ENCODE data around the gene TAF1L.
"Not testable (repeated sequence)": the region's sequence is repeated elsewhere in the genome, so short reads cannot be mapped to it uniquely, and the experiment has no call there.

TAF1L gene, protein sequence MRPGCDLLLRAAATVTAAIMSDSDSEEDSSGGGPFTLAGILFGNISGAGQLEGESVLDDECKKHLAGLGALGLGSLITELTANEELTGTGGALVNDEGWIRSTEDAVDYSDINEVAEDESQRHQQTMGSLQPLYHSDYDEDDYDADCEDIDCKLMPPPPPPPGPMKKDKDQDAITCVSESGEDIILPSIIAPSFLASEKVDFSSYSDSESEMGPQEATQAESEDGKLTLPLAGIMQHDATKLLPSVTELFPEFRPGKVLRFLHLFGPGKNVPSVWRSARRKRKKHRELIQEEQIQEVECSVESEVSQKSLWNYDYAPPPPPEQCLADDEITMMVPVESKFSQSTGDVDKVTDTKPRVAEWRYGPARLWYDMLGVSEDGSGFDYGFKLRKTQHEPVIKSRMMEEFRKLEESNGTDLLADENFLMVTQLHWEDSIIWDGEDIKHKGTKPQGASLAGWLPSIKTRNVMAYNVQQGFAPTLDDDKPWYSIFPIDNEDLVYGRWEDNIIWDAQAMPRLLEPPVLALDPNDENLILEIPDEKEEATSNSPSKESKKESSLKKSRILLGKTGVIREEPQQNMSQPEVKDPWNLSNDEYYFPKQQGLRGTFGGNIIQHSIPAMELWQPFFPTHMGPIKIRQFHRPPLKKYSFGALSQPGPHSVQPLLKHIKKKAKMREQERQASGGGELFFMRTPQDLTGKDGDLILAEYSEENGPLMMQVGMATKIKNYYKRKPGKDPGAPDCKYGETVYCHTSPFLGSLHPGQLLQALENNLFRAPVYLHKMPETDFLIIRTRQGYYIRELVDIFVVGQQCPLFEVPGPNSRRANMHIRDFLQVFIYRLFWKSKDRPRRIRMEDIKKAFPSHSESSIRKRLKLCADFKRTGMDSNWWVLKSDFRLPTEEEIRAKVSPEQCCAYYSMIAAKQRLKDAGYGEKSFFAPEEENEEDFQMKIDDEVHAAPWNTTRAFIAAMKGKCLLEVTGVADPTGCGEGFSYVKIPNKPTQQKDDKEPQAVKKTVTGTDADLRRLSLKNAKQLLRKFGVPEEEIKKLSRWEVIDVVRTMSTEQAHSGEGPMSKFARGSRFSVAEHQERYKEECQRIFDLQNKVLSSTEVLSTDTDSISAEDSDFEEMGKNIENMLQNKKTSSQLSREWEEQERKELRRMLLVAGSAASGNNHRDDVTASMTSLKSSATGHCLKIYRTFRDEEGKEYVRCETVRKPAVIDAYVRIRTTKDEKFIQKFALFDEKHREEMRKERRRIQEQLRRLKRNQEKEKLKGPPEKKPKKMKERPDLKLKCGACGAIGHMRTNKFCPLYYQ (N-terminal part only)

DNA sequence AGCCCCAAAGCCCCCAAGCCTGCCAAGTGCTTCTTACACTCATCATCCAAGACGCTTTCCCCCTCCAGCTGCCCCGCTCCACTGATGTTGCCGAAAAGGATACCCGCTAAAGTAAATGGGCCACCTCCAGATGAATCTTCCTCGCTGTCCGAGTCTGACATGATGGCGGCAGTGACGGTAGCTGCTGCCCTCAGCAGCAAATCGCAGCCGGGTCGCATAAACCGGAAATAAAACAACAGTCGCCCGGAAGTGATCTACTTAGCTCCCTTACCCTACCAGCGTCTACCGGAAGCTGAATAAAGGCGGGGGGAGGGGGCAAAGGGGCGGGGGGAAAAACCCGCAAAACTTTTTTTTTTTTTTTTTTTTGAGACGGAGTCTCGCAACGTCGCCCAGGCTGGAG is at the start of gene TAF1L:
TAF1L (minus strand) TSS at position 308 of the 400 bp plus-strand sequence; CDS start at position 218, 90 bp downstream.
- no peak for DNase-seq (ENCODE audit: low read depth)

DNA sequence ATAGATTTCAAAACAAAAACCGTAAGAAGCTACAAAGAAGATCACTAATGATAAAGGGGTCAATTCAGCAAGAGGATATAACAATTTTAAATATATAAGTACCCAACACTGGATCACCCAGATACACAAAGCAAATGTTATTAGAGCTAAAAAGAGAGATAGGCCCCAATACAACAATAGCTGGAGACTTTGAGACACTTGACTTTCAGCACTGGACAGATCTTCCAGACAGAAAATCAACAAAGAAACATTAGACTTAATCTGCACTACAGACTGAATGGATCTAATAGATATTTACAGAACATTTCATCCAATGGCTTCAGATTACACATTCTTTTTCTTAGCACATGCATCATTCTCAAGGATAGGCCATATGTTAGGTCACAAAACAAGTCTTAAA is 46.3 kb upstream of the TAF1L start:
- no peak for DNase-seq (ENCODE audit: low read depth)

DNA sequence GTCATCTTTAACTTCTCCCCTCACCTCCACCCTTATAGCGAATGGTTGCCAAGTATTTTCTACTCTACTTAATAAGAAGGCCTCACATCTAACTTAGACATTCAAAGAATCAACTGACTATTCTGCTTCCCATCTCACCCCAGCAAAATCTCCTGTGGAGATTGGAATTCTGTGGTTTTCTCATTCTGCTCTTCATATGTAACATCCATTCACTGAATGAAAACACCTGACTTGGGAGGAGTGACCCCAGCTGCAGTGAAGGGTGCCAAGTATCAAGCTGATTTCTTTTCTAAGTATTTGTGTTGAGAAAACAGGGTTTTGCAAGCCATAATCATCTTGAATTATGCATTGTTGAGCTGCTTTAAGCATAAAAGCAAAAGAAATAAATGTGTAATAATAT is 42.5 kb upstream of the TAF1L start:
- no peak for DNase-seq (ENCODE audit: low read depth)

DNA sequence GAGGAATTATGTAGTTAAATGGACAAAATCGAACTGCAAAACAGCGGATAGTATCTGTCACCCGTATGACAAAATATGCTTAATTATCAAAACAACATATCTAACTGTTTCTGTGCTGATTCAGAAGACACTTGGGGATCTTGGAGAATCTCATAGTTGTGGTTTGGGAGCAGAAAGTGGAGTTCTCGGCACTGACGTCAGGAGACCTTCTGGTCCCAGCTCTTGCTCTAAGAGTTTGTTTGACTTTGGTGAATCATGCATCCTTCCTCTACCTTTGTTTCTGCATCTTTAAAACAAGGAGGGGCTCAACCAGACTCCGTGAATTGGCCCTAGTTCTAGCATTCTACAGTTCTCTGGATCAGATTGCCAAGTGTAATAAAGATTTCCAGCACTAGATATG is 37.0 kb upstream of the TAF1L start:
- DNase-seq (ENCODE audit: low read depth) = no peak

DNA sequence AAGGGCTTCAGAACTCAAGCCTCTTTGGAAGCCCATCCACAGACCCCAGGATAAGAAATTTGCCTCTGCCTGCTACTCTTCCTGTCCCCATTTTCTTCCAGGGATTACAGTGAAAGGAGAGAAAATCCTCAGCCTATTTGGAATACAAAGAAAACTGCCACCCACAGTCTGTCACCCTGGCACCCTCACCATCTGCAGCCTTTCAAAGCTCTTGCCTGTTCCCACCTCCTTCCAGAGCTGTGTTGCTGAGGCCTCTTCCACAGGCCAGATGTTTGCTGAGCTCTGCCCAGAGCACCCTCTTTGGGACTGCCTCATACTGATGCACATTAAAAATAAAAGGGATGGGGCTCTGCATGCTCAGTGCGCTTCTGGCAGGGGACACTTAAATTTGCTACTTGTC is 35.9 kb upstream of the TAF1L start:
- no peak for DNase-seq (ENCODE audit: low read depth)

DNA sequence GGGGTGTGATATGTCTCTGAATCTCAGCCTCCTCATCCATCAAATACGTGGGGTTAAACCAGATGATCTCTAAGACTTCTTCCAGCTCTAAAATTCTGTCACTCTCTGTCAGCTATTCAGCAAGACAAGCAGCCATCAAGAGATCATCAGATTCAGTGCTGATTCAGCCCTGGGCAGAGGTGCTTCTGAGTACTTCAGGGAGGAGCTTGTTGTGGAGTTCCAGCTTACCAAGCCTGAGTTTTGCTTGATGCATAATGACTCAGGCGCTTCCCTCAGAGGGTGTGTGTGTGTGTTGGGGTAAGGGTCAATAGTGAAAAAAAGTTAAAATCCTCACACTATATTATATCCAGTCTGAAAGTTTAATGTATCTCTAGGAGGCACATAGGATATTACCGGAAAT is 29.6 kb upstream of the TAF1L start:
- DNase-seq (ENCODE audit: low read depth) = no peak

DNA sequence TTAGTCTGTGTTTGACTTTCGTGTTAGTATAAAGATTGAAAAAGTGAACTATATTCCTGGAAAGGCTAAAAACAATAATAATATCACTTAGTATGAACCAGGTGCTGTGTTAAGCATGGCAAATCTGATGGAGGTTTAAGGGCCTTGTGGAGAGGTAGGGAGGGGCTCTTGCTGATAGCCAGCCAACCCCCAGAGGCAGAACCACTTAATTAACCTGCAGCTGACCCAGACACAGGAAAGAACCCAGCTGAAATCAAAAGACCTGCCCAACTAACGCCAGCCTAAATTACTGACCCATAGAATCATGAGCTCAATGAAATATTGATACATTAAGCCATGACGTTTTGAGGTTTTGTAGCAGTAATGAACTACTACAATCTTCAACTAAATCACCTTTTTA is 28.3 kb upstream of the TAF1L start:
- DNase-seq (ENCODE audit: low read depth) = no peak

DNA sequence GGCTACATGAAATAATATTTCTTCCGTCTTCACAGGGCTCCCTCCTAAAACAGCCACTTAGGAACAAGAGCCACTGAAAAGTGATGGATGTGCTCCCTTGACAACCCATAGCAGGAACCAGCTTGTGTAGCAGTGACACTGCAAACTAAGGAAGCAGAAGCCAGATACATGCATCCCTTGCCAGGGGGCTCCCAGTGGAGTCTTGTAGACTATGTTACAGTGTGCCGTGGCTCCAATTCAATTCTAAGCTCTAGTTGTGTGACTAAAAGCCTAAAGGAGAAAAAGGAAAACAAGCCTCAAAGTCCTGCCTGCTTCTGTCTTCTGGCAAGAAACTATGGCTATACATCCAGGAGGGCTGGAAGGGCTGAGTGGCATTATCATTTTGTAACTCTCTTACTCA is 12.2 kb upstream of the TAF1L start:
- DNase-seq (ENCODE audit: low read depth) = no peak

DNA sequence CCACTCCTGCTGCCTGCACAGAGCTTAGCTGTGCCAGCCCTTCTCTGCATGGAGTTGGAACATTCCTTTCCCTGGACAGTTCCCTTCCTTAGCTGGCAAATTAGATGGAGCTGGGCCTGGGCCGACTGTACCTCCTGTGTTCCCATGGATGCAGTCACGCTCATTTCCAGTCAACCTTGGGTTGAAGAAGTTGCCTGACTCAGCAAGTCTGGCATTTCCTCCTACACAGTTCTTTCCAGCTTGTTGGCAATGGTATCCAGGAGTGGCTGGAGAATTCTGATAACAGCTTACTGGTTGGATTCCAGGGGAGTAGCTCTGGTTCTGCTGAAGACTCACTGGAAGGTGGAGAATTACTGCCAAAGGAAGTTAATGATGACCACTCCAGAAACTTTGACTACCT is 9.2 kb upstream of the TAF1L start:
- no peak for DNase-seq (ENCODE audit: low read depth)

DNA sequence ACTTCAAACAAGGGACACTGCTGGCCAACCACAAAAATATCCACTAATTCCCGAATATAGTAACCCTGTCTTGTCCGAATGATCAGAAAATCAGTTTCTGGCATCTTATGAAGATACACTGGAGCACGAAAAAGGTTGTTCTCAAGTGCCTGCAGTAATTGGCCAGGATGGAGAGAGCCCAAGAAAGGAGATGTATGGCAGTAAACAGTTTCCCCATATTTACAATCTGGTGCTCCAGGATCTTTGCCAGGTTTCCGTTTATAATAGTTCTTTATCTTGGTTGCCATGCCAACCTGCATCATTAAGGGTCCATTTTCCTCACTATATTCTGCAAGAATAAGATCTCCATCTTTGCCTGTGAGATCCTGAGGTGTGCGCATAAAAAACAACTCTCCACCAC is 2.3 kb downstream of the TAF1L start:
- DNase-seq (ENCODE audit: low read depth) = not testable (repeated sequence)

DNA sequence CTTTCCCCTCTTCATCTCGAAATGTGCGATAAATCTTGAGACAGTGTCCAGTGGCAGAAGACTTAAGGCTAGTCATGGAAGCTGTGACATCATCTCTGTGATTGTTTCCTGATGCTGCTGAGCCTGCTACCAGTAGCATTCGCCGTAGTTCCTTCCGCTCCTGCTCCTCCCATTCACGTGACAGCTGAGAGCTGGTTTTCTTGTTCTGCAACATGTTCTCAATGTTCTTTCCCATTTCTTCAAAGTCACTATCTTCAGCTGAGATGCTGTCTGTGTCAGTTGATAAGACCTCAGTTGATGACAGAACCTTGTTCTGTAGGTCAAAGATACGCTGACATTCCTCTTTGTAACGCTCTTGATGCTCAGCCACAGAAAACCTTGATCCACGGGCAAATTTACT is 3.5 kb downstream of the TAF1L start:
- DNase-seq (ENCODE audit: low read depth) = no peak

DNA sequence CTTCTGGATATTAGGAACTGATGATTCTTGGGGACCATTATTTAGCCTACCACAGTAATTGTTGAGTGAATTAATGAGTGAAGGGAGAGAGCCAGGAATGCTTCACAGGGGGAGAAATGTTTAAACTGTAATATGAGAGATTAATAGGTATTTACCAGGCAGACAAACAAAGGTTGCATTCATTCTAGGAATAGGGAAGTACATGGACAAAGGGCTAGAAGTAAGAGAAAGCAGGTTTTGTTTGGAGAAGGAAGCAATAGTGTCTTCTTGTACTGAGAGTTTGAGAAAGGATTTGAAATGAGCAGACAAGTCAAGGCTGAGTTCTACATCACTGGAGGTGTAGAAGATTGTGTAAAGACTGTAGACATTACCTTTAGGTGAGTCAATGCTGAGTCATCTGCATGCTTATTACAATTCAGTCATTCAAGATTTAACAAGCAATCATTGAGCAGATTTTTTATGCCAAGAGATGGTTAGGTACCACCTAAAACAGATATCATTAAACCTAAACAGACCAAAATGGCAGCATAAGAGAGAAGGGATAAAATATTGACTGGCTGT is 8.0 kb downstream of the TAF1L start:
- DNase-seq (ENCODE audit: low read depth) = no peak

DNA sequence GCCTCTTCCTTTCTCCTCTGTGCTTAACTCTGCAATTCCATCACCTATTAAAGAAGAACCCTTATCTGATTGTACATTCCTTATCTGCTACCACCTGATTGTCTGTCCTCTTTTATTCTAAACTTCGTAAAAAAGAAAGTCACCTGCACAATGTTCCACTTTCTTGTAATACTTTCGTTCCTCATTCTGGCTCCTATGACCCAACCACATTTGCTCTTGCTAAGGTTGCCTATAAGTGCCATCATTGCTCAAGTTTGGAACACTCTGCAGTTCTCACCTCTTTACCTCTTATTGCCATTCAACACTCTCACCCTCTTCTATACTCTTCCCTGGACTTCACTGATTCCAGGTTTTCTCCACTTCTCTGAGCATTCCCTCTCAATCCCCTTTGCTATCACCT is 10.1 kb downstream of the TAF1L start:
- DNase-seq (ENCODE audit: low read depth) = no peak

DNA sequence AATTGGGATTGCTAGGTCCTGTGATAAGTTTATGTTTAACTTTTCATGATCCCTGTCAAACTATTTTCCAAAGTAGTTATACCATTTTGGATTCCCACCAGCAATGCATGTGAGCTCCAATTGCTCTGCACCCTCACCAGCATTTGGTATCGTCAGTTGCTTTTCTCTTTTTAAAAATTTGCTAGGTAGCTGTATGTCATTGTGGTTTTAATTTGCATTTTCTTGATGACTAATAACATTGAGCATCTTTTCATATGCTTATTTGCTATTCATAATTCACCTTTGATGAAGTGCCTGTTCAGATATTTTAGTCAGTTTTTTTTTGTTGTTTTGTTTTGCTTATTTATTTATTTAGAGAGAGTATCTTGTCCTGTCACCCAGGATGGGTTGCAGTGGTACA is 12.5 kb downstream of the TAF1L start:
- no peak for DNase-seq (ENCODE audit: low read depth)

DNA sequence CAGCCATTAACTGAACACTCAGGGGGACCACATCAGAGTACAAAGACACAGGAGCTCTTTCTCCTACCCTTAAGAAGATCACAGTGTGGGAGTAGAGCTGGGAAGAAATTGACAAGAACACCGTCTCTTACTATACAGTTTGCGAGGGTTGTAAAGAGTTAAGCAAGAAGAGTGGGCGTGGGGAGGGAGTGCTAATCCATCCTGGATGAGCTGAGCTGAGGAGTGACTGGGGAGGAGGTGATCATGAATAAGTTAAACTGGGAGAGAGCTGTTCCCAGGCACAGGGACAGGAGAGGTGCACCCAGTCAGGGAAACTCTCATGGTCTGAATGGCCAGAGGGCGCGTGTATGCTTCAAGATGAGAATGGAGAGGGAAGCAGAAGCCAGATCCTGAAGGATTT is 17.2 kb downstream of the TAF1L start:
- DNase-seq (ENCODE audit: low read depth) = no peak

DNA sequence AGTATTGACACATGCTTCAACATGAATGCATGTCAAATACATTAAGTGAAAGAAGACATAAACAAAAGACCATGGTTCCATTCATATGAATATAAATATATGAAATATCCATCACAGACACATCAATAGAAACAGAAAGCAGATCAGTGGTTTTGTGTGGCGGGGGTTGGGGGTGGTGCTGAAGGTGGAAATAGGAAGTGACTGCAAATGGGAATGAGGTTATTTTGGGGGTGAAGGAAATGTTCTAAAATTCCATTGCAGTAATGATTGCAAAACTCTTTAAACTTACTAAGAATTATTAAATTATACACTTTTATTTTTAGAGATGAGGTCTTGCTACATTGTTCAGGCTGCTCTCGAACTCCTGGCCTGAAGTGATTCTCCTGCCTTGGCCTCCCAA is 28.7 kb downstream of the TAF1L start:
- DNase-seq (ENCODE audit: low read depth) = no peak

DNA sequence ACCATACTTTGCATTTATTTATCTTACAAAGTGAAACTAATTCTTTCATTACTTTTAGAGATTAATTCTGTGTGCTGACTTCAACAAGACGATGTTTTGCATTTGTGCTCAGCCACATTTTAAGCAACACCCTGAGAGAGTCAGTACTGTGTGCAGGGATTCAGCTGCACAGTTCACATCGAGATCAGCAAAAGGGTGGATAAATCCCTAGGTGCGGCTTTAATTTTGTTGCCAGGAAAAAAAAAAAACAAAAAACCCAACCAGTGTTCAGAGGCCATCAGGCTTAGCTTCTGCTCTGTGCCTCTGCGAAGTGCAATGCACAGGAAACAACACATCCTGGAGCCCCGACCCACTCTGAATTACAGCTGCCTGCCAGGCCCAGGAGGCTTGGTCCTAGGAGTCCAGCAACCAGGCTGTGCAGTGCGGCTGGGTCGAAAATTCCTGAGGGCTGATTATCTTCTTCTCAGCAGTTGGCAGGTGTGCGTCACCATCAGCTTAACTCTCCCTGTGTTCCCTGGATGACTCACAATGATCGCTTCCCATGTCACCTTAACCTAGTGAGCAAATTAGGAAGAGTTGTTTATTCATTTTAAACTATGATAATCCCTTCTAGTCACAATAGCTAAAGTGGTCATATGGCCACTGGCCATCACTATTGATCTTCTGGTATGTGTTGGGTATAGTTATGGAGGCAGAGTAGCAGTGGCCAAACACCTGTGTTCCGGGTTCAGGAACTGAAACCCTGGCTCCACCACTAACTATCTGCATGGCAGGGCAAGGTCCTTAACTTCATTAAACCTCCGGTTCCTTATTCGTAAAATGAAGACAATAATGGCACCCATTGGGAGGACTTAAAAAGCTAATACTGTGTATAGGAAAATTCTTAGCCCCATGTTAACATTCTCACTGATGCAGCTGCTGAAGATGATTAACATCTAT is 31.3 kb downstream of the TAF1L start:
- no peak for DNase-seq (ENCODE audit: low read depth)

DNA sequence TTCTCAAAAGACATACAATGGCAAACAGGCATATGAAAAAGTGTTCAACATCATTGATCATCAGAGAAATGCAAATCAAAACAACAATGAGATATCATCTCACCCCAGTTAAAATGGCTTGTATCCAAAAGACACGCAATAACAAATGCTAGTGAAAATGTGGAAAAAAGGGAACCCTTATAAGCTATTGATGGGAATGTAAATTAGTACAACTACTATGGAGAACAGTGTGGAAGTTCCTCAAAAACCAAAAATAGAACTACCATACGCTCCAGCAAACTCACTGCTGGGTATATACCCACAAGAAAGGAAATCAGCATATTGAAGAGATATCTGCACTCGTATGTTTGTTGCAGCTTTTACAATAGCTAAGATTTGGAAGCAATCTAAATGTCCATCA is 36.4 kb downstream of the TAF1L start:
- DNase-seq (ENCODE audit: low read depth) = not testable (repeated sequence)

DNA sequence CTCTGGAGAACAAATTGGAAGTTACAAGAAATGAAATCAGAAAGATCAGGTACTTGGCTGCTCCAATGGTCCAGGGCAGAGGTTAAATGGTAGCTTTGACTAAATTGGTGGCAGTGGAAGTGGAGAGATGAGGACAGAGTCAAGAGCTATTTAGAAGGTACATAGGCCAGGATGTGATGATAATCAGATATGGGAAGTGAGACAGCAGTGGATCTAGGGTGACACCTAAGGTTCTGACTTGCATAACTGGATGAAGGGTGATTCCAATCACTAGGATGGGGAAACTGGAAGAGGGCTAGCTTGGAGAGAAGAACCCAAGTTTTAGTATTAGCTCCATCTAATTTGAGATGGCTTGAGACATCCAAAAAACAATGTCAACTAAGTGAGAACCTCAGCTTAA is 38.5 kb downstream of the TAF1L start:
- no peak for DNase-seq (ENCODE audit: low read depth)

DNA sequence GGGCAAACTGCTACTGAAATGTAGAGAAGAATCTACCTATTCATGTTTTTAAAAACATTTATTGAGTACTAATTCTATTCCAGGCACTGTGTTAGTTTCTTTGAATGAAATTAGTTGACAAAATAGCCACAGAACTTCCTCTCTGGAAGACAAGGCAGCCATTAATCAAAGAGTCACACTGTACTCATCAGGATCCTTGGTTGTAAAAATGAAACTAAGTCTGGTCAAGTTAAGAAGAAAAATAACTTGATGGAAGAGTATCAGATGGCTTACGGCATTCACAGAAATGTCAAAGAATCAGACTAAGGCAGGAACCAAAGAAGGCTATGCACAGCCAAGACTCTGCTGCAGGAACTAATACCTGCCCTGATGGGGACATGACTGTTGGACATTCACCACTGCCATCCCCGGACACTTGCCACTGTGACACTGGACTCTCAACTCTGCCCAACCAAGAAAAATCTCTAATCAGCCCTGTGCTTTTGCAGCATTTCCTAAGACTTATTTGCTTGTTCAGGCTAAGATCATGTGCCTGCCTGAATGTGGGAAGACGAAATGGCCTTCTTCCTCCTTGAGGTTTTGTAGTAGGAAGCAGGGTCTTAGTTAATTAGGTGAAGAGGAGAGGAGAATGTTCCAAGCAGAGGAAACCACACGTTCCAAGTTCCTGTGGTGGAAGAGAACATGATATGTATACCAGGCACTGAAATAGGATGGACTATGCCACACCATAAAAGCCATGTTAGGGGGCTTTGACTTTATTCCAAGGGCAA is 39.2 kb downstream of the TAF1L start:
- DNase-seq (ENCODE audit: low read depth) = no peak

All from activated T-cell treated with anti-CD3 and anti-CD28 coated beads for 48 hours (primary cell).